ENCODE measurements around the gene HMCN2.
A peak's percentile ranks its signal among the peaks of the same experiment; 100 is the strongest.

Gene HMCN2

GRCh38 chr9:130459151-130459550 lies 193.6 kb downstream of the HMCN2 start:
- Mint-ChIP-seq H3K9me3 (no peaks in the 10 kb centered on the region), H3K27me3 (peaks cover 32 to 55% of the 10 kb centered on the region in 2 donors), H3K27ac (no peak overlapping the region), H3K36me3 (ENCODE audit: insufficient read depth) (peaks cover 3% of the 10 kb centered on the region), H3K4me3 (no peak overlapping the region), H3K4me1 (ENCODE audit: low read depth in 2 of 2) (peaks cover 0 to 7% of the 10 kb centered on the region in 2 donors)
- DNase-seq (no peak), ATAC-seq (replicated peaks) (no peak)

- H3K36me3 Mint-ChIP-seq (ENCODE audit: insufficient read depth) = peaks cover 3% of the 10 kb centered on the region
- H3K4me1 Mint-ChIP-seq (ENCODE audit: low read depth in 2 of 2) = peaks cover 0 to 7% of the 10 kb centered on the region in 2 donors
- peaks cover 40 to 65% of the 10 kb centered on the region in 2 donors for H3K27me3 Mint-ChIP-seq
- DNase-seq = no peak
- H3K27ac Mint-ChIP-seq = no peak overlapping the region
- no peaks in the 10 kb centered on the region for H3K9me3 Mint-ChIP-seq
- no peak overlapping the region for H3K4me3 Mint-ChIP-seq
- ATAC-seq (replicated peaks) = no peak
These were observed 194.5 kb downstream of the HMCN2 start for GRCh38 chr9:130459941-130460669.

GRCh38 chr9:130461218-130461630 lies 195.7 kb downstream of the HMCN2 start:
- no peak overlapping the region for H3K27ac Mint-ChIP-seq
- peak; percentile 62 to 67 (median 66) for DNase-seq
- no peak overlapping the region for H3K4me3 Mint-ChIP-seq
- no peaks in the 10 kb centered on the region for H3K9me3 Mint-ChIP-seq
- peaks cover 0 to 7% of the 10 kb centered on the region in 2 donors for H3K4me1 Mint-ChIP-seq (ENCODE audit: low read depth in 2 of 2)
- peak; percentile 42 for ATAC-seq (replicated peaks)
- peaks cover 42 to 75% of the 10 kb centered on the region in 2 donors for H3K27me3 Mint-ChIP-seq
- peaks cover 3% of the 10 kb centered on the region for H3K36me3 Mint-ChIP-seq (ENCODE audit: insufficient read depth)

- Mint-ChIP-seq H3K27ac (no peak overlapping the region), H3K9me3 (no peaks in the 10 kb centered on the region), H3K36me3 (ENCODE audit: insufficient read depth) (peaks cover 3% of the 10 kb centered on the region), H3K4me1 (ENCODE audit: low read depth in 2 of 2) (peaks cover 0 to 7% of the 10 kb centered on the region in 2 donors), H3K27me3 (peaks cover 47 to 80% of the 10 kb centered on the region in 2 donors), H3K4me3 (no peak overlapping the region)
- ATAC-seq (replicated peaks) (no peak), DNase-seq (no peak)
These were observed 196.2 kb downstream of the HMCN2 start for GRCh38 chr9:130461731-130462130.

GRCh38 chr9:130462685-130463540 lies 197.4 kb downstream of the HMCN2 start:
- Mint-ChIP-seq H3K4me1 (ENCODE audit: low read depth in 2 of 2) (peaks cover 0 to 7% of the 10 kb centered on the region in 2 donors), H3K4me3 (no peak overlapping the region), H3K27ac (no peak overlapping the region), H3K27me3 (peaks cover 50 to 91% of the 10 kb centered on the region in 2 donors), H3K9me3 (no peaks in the 10 kb centered on the region), H3K36me3 (ENCODE audit: insufficient read depth) (peaks cover 3% of the 10 kb centered on the region)
- DNase-seq (no peak), ATAC-seq (replicated peaks) (no peak)

GRCh38 chr9:130463763-130464745 lies 198.5 kb downstream of the HMCN2 start:
- DNase-seq (no peak), ATAC-seq (replicated peaks) (no peak)
- Mint-ChIP-seq H3K27ac (no peak overlapping the region), H3K36me3 (ENCODE audit: insufficient read depth) (peaks cover 3% of the 10 kb centered on the region), H3K4me3 (no peak overlapping the region), H3K4me1 (ENCODE audit: low read depth in 2 of 2) (peaks cover 0 to 7% of the 10 kb centered on the region in 2 donors), H3K27me3 (peaks cover 48 to 89% of the 10 kb centered on the region in 2 donors), H3K9me3 (no peaks in the 10 kb centered on the region)

- ATAC-seq (replicated peaks) (no peak), DNase-seq (no peak)
- Mint-ChIP-seq H3K4me1 (ENCODE audit: low read depth in 2 of 2) (peaks cover 0 to 4% of the 10 kb centered on the region in 2 donors), H3K36me3 (ENCODE audit: insufficient read depth) (peaks cover 1% of the 10 kb centered on the region), H3K4me3 (no peak overlapping the region), H3K27me3 (peaks cover 40 to 89% of the 10 kb centered on the region in 2 donors), H3K27ac (no peak overlapping the region), H3K9me3 (no peaks in the 10 kb centered on the region)
These were observed 200.0 kb downstream of the HMCN2 start for GRCh38 chr9:130465383-130466096.

- H3K9me3 Mint-ChIP-seq = no peaks in the 10 kb centered on the region
- H3K27me3 Mint-ChIP-seq = peaks cover 48 to 94% of the 10 kb centered on the region in 2 donors
- H3K27ac Mint-ChIP-seq = no peak overlapping the region
- H3K4me1 Mint-ChIP-seq (ENCODE audit: low read depth in 2 of 2) = no peaks in the 10 kb centered on the region
- no peak overlapping the region for H3K4me3 Mint-ChIP-seq
- no peak for DNase-seq
- no peaks in the 10 kb centered on the region for H3K36me3 Mint-ChIP-seq (ENCODE audit: insufficient read depth)
- no peak for ATAC-seq (replicated peaks)
These were observed 201.1 kb downstream of the HMCN2 start for GRCh38 chr9:130466537-130467217.

- DNase-seq = no peak
- H3K4me3 Mint-ChIP-seq = no peak overlapping the region
- no peak overlapping the region for H3K27ac Mint-ChIP-seq
- H3K4me1 Mint-ChIP-seq (ENCODE audit: low read depth in 2 of 2) = no peaks in the 10 kb centered on the region
- no peak for ATAC-seq (replicated peaks)
- H3K27me3 Mint-ChIP-seq = peaks cover 54 to 97% of the 10 kb centered on the region in 2 donors
- no peaks in the 10 kb centered on the region for H3K36me3 Mint-ChIP-seq (ENCODE audit: insufficient read depth)
- no peaks in the 10 kb centered on the region for H3K9me3 Mint-ChIP-seq
These were observed 201.8 kb downstream of the HMCN2 start for GRCh38 chr9:130467316-130467715.

GRCh38 chr9:130468566-130468965 lies 203.0 kb downstream of the HMCN2 start:
- H3K4me3 Mint-ChIP-seq = no peak overlapping the region
- H3K27me3 Mint-ChIP-seq = peaks cover 61 to 94% of the 10 kb centered on the region in 2 donors
- no peaks in the 10 kb centered on the region for H3K4me1 Mint-ChIP-seq (ENCODE audit: low read depth in 2 of 2)
- no peaks in the 10 kb centered on the region for H3K9me3 Mint-ChIP-seq
- DNase-seq = no peak
- H3K36me3 Mint-ChIP-seq (ENCODE audit: insufficient read depth) = no peaks in the 10 kb centered on the region
- no peak overlapping the region for H3K27ac Mint-ChIP-seq
- no peak for ATAC-seq (replicated peaks)

GRCh38 chr9:130470269-130470668 lies 204.7 kb downstream of the HMCN2 start:
- Mint-ChIP-seq H3K36me3 (ENCODE audit: insufficient read depth) (no peaks in the 10 kb centered on the region), H3K9me3 (no peaks in the 10 kb centered on the region), H3K4me1 (ENCODE audit: low read depth in 2 of 2) (peaks cover 0 to 3% of the 10 kb centered on the region in 2 donors), H3K4me3 (no peak overlapping the region), H3K27me3 (peaks cover 47 to 93% of the 10 kb centered on the region in 2 donors), H3K27ac (no peak overlapping the region)
- ATAC-seq (replicated peaks) (no peak), DNase-seq (no peak)

GRCh38 chr9:130470950-130471349 lies 205.4 kb downstream of the HMCN2 start:
- H3K27me3 Mint-ChIP-seq = peaks cover 47 to 93% of the 10 kb centered on the region in 2 donors
- no peaks in the 10 kb centered on the region for H3K9me3 Mint-ChIP-seq
- no peaks in the 10 kb centered on the region for H3K36me3 Mint-ChIP-seq (ENCODE audit: insufficient read depth)
- no peak overlapping the region for H3K4me3 Mint-ChIP-seq
- H3K4me1 Mint-ChIP-seq (ENCODE audit: low read depth in 2 of 2) = peaks cover 0 to 3% of the 10 kb centered on the region in 2 donors
- ATAC-seq (replicated peaks) (no peak), DNase-seq (no peak)
- H3K27ac Mint-ChIP-seq = peak overlapping the region in 1 of 2 donors; percentile 76
